ENCODE measurements around the gene EMID1.

EMID1 gene

GRCh38 chr22:29199702-29200400, 5.8 kb upstream of the EMID1 start:
- Histone ChIP-seq H3K4me3 (ENCODE audit: low read depth, low read length) (no peak overlapping the region), H3K27ac (ENCODE audit: extremely low read depth, low read depth, low read length) (no peak overlapping the region), H3K9me3 (ENCODE audit: control insufficient read depth, insufficient read depth, low read depth, low read length) (no peaks in the 10 kb centered on the region), H3K4me1 (ENCODE audit: control insufficient read depth, insufficient read depth, low read length) (no peaks in the 10 kb centered on the region), H3K36me3 (ENCODE audit: control insufficient read depth in 2 of 2, insufficient read depth in 1 of 2, low read length in 2 of 2) (no peaks in the 10 kb centered on the region)
- TF ChIP-seq ZNF549 (tag by site-specific recombination; IDR thresholded peaks at IDR 0.05) = no peak
- TF ChIP-seq SCRT2 (tag by site-specific recombination; IDR thresholded peaks at IDR 0.05) = peak; percentile 26; the same call in 1 of the 2 replicates
- CTCF ChIA-PET = interaction anchor here (1.0 to 1.9 kb wide), 2 partner anchors 46 to 344 kb away, joined by 3 to 4 read pairs; no protein-coding TSS in a partner anchor
- POLR2A ChIA-PET = no interaction called here

- Histone ChIP-seq H3K4me3 (ENCODE audit: low read depth, low read length) (no peak overlapping the region), H3K27ac (ENCODE audit: extremely low read depth, low read depth, low read length) (no peak overlapping the region), H3K36me3 (ENCODE audit: control insufficient read depth in 2 of 2, insufficient read depth in 1 of 2, low read length in 2 of 2) (no peaks in the 10 kb centered on the region), H3K4me1 (ENCODE audit: control insufficient read depth, insufficient read depth, low read length) (no peaks in the 10 kb centered on the region), H3K9me3 (ENCODE audit: control insufficient read depth, insufficient read depth, low read depth, low read length) (no peaks in the 10 kb centered on the region)
- ChIA-PET POLR2A (no interaction called here), CTCF (interaction anchor here (0.7 kb wide), 2 partner anchors 46 to 346 kb away, joined by 3 to 5 read pairs; no protein-coding TSS in a partner anchor)
- TF ChIP-seq ZNF362 (tag by site-specific recombination; IDR thresholded peaks at IDR 0.05) = no peak
- no peak for TF ChIP-seq ZNF214 (tag by site-specific recombination; IDR thresholded peaks at IDR 0.05; ENCODE audit: borderline replicate concordance)
- TF ChIP-seq ZNF184 (tag by site-specific recombination; IDR thresholded peaks at IDR 0.05) = no peak
- no peak for TF ChIP-seq ZXDB (tag by site-specific recombination; IDR thresholded peaks at IDR 0.05)
- no peak for TF ChIP-seq ZNF266 (tag by site-specific recombination; IDR thresholded peaks at IDR 0.05; ENCODE audit: low read depth)
- TF ChIP-seq ZNF785 (tag by site-specific recombination; IDR thresholded peaks at IDR 0.05) = no peak
- TF ChIP-seq ZNF513 (tag by site-specific recombination; IDR thresholded peaks at IDR 0.05) = no peak
- TF ChIP-seq ZNF239 (tag by site-specific recombination; IDR thresholded peaks at IDR 0.05) = no peak
- TF ChIP-seq ZNF610 (tag by site-specific recombination; IDR thresholded peaks at IDR 0.05; ENCODE audit: borderline replicate concordance) = no peak
- TF ChIP-seq ZBTB11 (tag by site-specific recombination; conservative IDR thresholded peaks at IDR 0.05; ENCODE audit: low read depth) = no peak
Observed at GRCh38 chr22:29200901-29201300, 4.8 kb upstream of the EMID1 start.

GRCh38 chr22:29201782-29202181, 3.9 kb upstream of the EMID1 start:
- no peaks in the 10 kb centered on the region for H3K4me1 ChIP-seq (ENCODE audit: control insufficient read depth, insufficient read depth, low read length)
- ChIA-PET POLR2A (no interaction called here), CTCF (interaction anchor here (0.6 to 1.4 kb wide), 5 partner anchors 8 to 168 kb away, joined by 3 to 4 read pairs (median 3); no protein-coding TSS in a partner anchor)
- H3K27ac ChIP-seq (ENCODE audit: extremely low read depth, low read depth, low read length) = no peak overlapping the region
- no peaks in the 10 kb centered on the region for H3K36me3 ChIP-seq (ENCODE audit: control insufficient read depth in 2 of 2, insufficient read depth in 1 of 2, low read length in 2 of 2)
- H3K4me3 ChIP-seq (ENCODE audit: low read depth, low read length) = no peak overlapping the region
- H3K9me3 ChIP-seq (ENCODE audit: control insufficient read depth, insufficient read depth, low read depth, low read length) = no peaks in the 10 kb centered on the region
- no peak for TF ChIP-seq ZNF624 (tag by site-specific recombination; IDR thresholded peaks at IDR 0.05)
- no peak for TF ChIP-seq ZNF747 (tag by site-specific recombination; IDR thresholded peaks at IDR 0.05)
- no peak for TF ChIP-seq ZNF239 (tag by site-specific recombination; IDR thresholded peaks at IDR 0.05)
- no peak for TF ChIP-seq ZNF639 (tag by site-specific recombination; IDR thresholded peaks at IDR 0.05)
- TF ChIP-seq ZNF202 (tag by site-specific recombination; IDR thresholded peaks at IDR 0.05; ENCODE audit: borderline replicate concordance) = no peak
- TF ChIP-seq ZFHX2 (tag by site-specific recombination; conservative IDR thresholded peaks at IDR 0.05) = no peak
- no peak for TF ChIP-seq ZXDB (tag by site-specific recombination; IDR thresholded peaks at IDR 0.05)
- no peak for TF ChIP-seq REST (tag by site-specific recombination; IDR thresholded peaks at IDR 0.05)
- TF ChIP-seq GLIS1 (tag by site-specific recombination; IDR thresholded peaks at IDR 0.05) = no peak
- TF ChIP-seq ZNF785 (tag by site-specific recombination; IDR thresholded peaks at IDR 0.05) = no peak
